Raji (cell line): ENCODE data around the gene CSF1.

Source experiments
- POLR2A ChIP-seq: IDR thresholded peaks from 2 replicates; pipeline ENCODE4 v1.6.1; 2011; ENCODE audit warnings: low read depth, low read length, control low read depth; ENCODE audit not compliant: insufficient read depth

The CSF1 gene

GRCh38 chr1:109906160-109906838 lies 4.3 kb upstream of the CSF1 start:
- no peak for TF ChIP-seq POLR2A

DNA sequence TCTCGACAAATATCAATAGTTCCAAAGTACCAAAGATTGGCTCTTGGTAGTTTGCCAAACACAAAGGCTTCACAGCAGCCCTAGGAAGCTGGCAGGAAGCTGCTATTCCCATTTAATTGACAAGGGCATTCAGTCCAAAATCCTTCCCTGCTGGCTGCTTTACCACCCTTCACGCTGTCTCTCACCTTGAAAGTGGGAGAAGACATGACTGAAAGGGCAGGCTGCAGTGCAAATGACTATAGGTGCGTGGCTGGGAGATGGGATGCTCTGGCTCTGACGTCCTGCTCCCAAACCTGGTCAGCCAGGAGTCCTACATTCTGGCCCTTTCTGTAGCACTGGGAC lies 3.8 kb upstream of the CSF1 start:
- TF ChIP-seq POLR2A = no peak

DNA sequence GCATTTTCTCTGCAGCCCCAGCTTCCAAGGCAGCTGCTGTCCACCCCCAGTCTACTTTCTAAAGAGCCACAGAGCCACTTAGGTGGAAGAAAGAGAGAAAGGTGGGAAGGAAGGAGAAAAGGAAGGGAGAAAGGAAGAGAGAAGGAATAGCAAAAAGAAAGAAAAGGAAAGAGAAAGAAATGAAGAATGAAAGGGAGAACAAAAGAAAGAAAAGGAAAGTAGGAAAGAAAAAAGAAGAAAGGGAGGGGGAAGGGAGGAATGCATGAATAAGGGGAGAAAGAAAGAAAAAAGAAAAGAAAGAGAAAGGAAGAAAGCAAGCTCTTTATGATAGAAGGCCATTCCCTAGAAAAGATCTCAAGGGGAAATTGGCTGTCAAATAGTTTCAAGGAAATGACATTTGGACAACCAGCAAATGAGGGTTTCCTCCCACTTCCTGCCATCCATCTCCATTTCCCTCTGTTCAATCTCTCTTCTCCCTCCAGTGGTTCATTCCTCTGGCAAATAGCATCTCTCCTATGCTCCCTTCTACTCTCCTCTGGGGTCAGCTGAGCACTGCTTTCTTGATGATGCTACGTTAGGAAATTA lies 3.4 kb upstream of the CSF1 start:
- TF ChIP-seq POLR2A = no peak

DNA sequence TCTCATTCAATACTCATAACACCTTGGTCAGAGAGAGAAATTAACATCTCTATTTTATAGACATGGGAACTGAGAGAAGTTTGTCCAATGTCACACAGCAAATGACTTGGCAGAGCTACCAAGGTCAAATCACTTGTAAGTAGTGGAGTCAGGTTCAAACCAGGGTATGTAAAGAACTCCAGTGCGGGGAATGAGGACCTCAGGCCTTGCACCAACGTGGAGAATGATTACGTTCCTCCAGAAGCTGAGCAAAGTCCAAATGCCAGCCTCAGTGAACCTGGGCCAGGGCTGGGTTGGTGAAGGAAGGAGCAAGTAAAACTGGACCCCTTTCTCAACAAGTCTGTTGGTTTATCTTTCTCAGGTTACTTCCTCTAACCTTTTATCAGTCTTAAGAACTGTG lies 1.8 kb upstream of the CSF1 start:
- TF ChIP-seq POLR2A = no peak

DNA sequence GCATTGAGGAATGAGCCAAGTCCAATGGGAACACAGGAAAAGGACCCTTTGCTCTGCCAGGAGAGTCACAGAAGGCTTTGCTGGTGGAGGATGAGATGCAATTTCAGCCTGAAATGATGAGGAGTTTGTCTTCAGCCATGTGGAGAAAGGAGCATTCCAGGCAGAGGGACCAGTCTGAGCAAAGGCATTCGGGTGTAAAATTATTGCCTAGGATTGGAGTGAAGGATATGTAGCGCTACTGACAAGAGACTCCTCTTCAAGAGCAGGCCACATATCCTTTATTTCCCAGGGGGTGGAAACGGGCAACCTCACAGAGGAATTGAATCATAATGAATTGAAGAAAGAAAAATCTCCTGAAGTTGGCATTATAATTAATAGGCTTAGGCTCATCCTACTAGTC lies 1.1 kb upstream of the CSF1 start:
- TF ChIP-seq POLR2A = no peak

DNA sequence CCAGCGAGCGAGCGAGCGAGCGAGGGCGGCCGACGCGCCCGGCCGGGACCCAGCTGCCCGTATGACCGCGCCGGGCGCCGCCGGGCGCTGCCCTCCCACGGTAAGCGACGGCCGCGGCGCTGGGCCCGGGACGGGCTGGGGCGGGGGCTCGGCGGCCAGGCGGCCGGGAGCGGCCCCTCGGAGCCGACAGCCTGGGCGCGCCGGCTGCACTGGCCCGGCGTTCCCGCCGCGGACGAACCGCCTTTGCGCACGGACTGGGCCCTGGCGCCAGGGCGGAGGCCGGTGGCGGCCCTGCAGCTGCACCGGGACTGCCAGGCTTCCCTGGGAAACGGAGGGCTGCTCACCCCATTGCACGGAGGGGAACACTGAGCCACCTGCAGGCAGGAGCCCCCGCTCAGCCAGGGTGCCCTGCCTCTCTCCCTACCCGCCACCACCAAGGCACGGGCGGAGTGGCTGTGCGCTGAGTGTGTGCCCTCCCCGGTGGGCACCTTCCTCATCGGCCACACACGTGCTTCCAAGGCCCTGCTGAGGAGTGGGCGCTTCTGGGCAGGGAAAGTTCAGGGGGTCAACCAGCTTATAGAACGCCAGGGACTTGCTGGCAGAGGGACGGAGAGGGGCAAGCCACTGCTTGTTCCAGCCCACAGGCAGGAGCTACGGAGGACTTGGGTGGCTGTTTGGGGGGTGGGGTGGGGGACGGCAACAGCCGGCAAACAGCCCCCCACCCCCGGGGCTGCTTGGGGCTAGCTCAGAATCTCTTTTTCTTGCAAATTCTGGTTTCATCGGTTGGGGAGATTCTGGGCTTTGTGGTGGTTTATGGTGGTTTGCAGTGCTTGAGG lies 532 bp downstream of the CSF1 start:
- TF ChIP-seq POLR2A = no peak

DNA sequence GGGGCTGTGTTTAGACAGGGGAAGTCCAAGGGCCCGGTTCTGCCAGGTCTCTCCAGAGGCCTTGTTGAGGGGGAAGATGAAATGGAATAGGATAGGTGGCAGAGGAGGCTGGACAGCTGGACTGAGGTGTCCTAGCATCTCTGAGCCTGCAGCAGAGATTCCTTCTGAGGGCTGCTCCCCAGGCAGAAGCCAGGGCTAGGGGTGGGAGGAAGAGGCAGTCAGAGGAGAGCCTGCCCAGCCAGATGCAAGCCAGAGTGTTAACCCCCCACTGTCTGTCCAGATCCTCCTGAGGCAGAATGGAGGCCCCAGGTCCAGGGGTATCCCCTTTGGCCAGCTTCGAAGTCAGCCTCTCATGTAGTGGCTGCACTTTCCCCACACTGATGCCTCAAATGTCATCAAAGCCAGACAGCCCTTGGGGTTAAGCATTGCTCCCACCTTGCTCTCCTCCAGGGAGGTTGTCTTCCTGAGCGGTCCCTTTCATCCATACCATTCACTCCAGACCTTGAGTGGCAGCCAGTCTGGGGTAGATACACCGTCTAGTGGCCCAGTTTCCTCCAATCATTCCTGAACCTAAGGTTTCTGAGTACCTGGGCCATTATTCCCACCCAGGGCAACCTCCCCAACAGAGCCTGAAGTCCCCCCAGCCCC lies 1.7 kb downstream of the CSF1 start:
- no peak for TF ChIP-seq POLR2A

DNA sequence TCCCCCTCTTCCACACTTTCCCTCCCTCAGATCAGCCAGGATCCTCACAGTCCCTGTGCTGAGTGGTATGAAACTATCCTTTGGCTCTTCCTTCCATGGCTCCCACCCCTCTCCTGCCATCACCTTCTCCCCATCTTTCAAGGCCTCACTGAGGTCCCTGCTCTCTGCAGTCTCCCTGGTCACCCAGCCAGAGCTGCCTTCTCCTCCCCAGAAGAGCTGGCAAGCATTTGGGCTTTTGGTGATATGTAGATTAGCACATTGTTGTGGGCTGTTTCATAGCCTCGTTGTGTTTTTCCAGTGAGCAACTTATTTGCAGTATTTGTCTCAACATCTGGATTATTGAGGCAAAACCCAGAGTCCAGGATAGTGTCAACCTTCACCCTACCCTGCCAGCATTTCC lies 2.2 kb downstream of the CSF1 start:
- no peak for TF ChIP-seq POLR2A

- TF ChIP-seq POLR2A = no peak
Observed at GRCh38 chr1:109913360-109913879, 2.8 kb downstream of the CSF1 start.

GRCh38 chr1:109914587-109915240 lies 4.1 kb downstream of the CSF1 start:
- TF ChIP-seq POLR2A = no peak

- TF ChIP-seq POLR2A = no peak
Observed at GRCh38 chr1:109917051-109917767, 6.6 kb downstream of the CSF1 start.

GRCh38 chr1:109917768-109918606 lies 7.3 kb downstream of the CSF1 start:
- no peak for TF ChIP-seq POLR2A

GRCh38 chr1:109918671-109919070 lies 8.0 kb downstream of the CSF1 start:
- TF ChIP-seq POLR2A = no peak
